H9 (cell line): Measurements from ENCODE around the gene NKAIN4. TPM values are rescaled to one million over a fixed set of nuclear protein-coding genes. Genes with fewer than 3 reads are reported as not detected.

Source experiments
- DNase-seq: peaks from one replicate; pipeline ENCODE4 v3.0.0-alpha.2; 2017
- H2AFZ ChIP-seq: one replicate; pipeline ENCODE4 v1.6.1; 2013; ENCODE audit warnings: mild to moderate bottlenecking, low read length, control low read depth, moderate library complexity
- H2AK5ac ChIP-seq: 2 replicates; pipeline ENCODE4 v1.6.1; 2013; ENCODE audit warnings: low read length, control low read depth, mixed read lengths; ENCODE audit not compliant: insufficient read length
- H2BK120ac ChIP-seq: one replicate; pipeline ENCODE4 v1.6.1; 2013; ENCODE audit warnings: low read depth, mild to moderate bottlenecking, low read length, control low read depth, inconsistent platforms; ENCODE audit not compliant: poor library complexity, severe bottlenecking
- H2BK12ac ChIP-seq: 2 replicates; pipeline ENCODE4 v1.6.1; 2013; ENCODE audit warnings: low read length, control low read depth, mixed read lengths, low read depth; ENCODE audit not compliant: insufficient read length
- H2BK15ac ChIP-seq: 2 replicates; pipeline ENCODE4 v1.6.1; 2013; ENCODE audit warnings: low read depth, low read length, control low read depth
- H2BK20ac ChIP-seq: one replicate; pipeline ENCODE4 v1.6.1; 2013; ENCODE audit warnings: low read depth, mild to moderate bottlenecking, low read length, control low read depth, inconsistent platforms; ENCODE audit not compliant: poor library complexity, severe bottlenecking
- H2BK5ac ChIP-seq: 2 replicates; pipeline ENCODE4 v1.6.1; 2013; ENCODE audit warnings: low read length, control low read depth, mixed read lengths; ENCODE audit not compliant: insufficient read length
- H3K14ac ChIP-seq: 2 replicates; pipeline ENCODE4 v1.6.1; 2013; ENCODE audit warnings: low read length, control low read depth; ENCODE audit not compliant: insufficient read depth
- H3K18ac ChIP-seq: 2 replicates; pipeline ENCODE4 v1.6.1; 2013; ENCODE audit warnings: low read depth, mild to moderate bottlenecking, mixed read lengths, low read length, control low read depth; ENCODE audit not compliant: insufficient read length
- H3K23ac ChIP-seq: 2 replicates; pipeline ENCODE4 v1.6.1; 2013; ENCODE audit warnings: low read length, control low read depth, mixed read lengths, low read depth; ENCODE audit not compliant: insufficient read length
- H3K23me2 ChIP-seq: 2 replicates; pipeline ENCODE4 v1.6.1; 2013; ENCODE audit warnings: low read depth, mild to moderate bottlenecking, mixed read lengths, low read length, control low read depth; ENCODE audit not compliant: insufficient read length, poor library complexity, severe bottlenecking
- H3K27ac ChIP-seq: 2 replicates; pipeline ENCODE4 v1.5.1; 2013; ENCODE audit warnings: low read length, control low read depth, mixed read lengths, low read depth; ENCODE audit not compliant: insufficient read length
- H3K27me3 ChIP-seq: 2 replicates; pipeline ENCODE4 v1.6.1; 2013; ENCODE audit warnings: low read length, control low read depth, inconsistent platforms; ENCODE audit not compliant: insufficient read depth
- H3K4ac ChIP-seq: 2 replicates; pipeline ENCODE4 v1.6.1; 2013; ENCODE audit warnings: low read depth, mild to moderate bottlenecking, control low read depth, inconsistent platforms, low read length, moderate library complexity
- H3K4me1 ChIP-seq: 2 replicates; pipeline ENCODE4 v1.6.1; 2013; ENCODE audit warnings: low read length, control low read depth, inconsistent platforms; ENCODE audit not compliant: insufficient read depth
- H3K4me2 ChIP-seq: 2 replicates; pipeline ENCODE4 v1.6.1; 2013; ENCODE audit warnings: low read length, control low read depth, mixed read lengths; ENCODE audit not compliant: insufficient read length, insufficient read depth
- H3K56ac ChIP-seq: 2 replicates; pipeline ENCODE4 v1.6.1; 2013; ENCODE audit warnings: low read depth, mild to moderate bottlenecking, mixed read lengths, low read length, control low read depth; ENCODE audit not compliant: insufficient read length
- H3K79me1 ChIP-seq: 2 replicates; pipeline ENCODE4 v1.6.1; 2013; ENCODE audit warnings: low read depth, mild to moderate bottlenecking, moderate library complexity, low read length, control low read depth, inconsistent platforms; ENCODE audit not compliant: insufficient read depth, poor library complexity, severe bottlenecking
- H3K79me2 ChIP-seq: 2 replicates; pipeline ENCODE4 v1.6.1; 2013; ENCODE audit warnings: low read length, control low read depth, inconsistent platforms; ENCODE audit not compliant: insufficient read depth
- H3K9ac ChIP-seq: 2 replicates; pipeline ENCODE4 v1.6.1; 2013; ENCODE audit warnings: low read length, control low read depth, mixed read lengths; ENCODE audit not compliant: insufficient read length; ENCODE audit errors: extremely low read depth
- H3K9me3 ChIP-seq: one replicate; pipeline ENCODE4 v1.6.1; 2013; ENCODE audit warnings: low read depth, low read length, inconsistent platforms; ENCODE audit not compliant: control insufficient read depth
- H3T11ph ChIP-seq: one replicate; pipeline ENCODE4 v1.6.1; 2013; ENCODE audit warnings: mild to moderate bottlenecking, low read length, control low read depth, inconsistent platforms
- H4K20me1 ChIP-seq: one replicate; pipeline ENCODE4 v1.6.1; 2013; ENCODE audit not compliant: control insufficient read depth, insufficient read length, insufficient read depth
- H4K5ac ChIP-seq: 2 replicates; pipeline ENCODE4 v1.6.1; 2013; ENCODE audit warnings: low read depth, mild to moderate bottlenecking, mixed read lengths, low read length, control low read depth; ENCODE audit not compliant: insufficient read length
- H4K8ac ChIP-seq: replicated peaks from 2 replicates; pipeline ENCODE4 v1.6.1; 2013; ENCODE audit warnings: low read length, control low read depth, mixed read lengths, low read depth; ENCODE audit not compliant: insufficient read length
- H4K91ac ChIP-seq: 2 replicates; pipeline ENCODE4 v1.6.1; 2013; ENCODE audit warnings: low read depth, mild to moderate bottlenecking, moderate library complexity, mixed read lengths, low read length, control low read depth; ENCODE audit not compliant: insufficient read length
- H3K27ac Mint-ChIP-seq, 3 experiments: 2 replicates in 2 of 3; 3 replicates in 1 of 3; pipeline ENCODE4 v1.8.0; 2020 to 2021; ENCODE audit warnings: mixed read lengths in 3 of 3, mild to moderate bottlenecking in 1 of 3, moderate library complexity in 1 of 3
- H3K27me3 Mint-ChIP-seq: 2 replicates; pipeline ENCODE4 v1.8.0; 2021; ENCODE audit warnings: low read depth, mild to moderate bottlenecking, moderate library complexity, mixed read lengths
- H3K36me3 Mint-ChIP-seq, 3 experiments: 2 replicates in 2 of 3; 3 replicates in 1 of 3; pipeline ENCODE4 v1.8.0; 2020 to 2021; ENCODE audit warnings: low read depth in 3 of 3, mixed read lengths in 3 of 3; ENCODE audit not compliant: insufficient read depth in 1 of 3
- H3K4me1 Mint-ChIP-seq, 2 experiments: 2 replicates each; pipeline ENCODE4 v1.8.0; 2020; ENCODE audit warnings: mixed read lengths in 2 of 2
- H3K4me3 Mint-ChIP-seq, 2 experiments: 2 replicates in 1 of 2; 3 replicates in 1 of 2; pipeline ENCODE4 v1.8.0; 2020 to 2021; ENCODE audit warnings: mild to moderate bottlenecking in 2 of 2, mixed read lengths in 2 of 2, moderate library complexity in 1 of 2
- H3K9me3 Mint-ChIP-seq, 2 experiments: 2 replicates in 1 of 2; 3 replicates in 1 of 2; pipeline ENCODE4 v1.8.0; 2020; ENCODE audit warnings: mild to moderate bottlenecking in 2 of 2, mixed read lengths in 2 of 2, moderate library complexity in 1 of 2
- CTCF ChIP-seq: fragments of 200-600 bp; sonication (generic); conservative IDR thresholded peaks from 3 replicates; pipeline ENCODE4 v1.8.0; 2021; ENCODE audit warnings: antibody characterized with exemption, mild to moderate bottlenecking
- WGBS: extraction: QIAGEN DNeasy Blood & Tissue Kit; methylation state at CpG from one replicate; pipeline ENCODE4 v1.1.7; 2013; ENCODE audit warnings: missing lambda C conversion rate, low lambda C conversion rate, mixed read lengths; ENCODE audit not compliant: insufficient read length; ENCODE audit errors: extremely low coverage; 5-methylcytosine and 5-hydroxymethylcytosine counted together
- total RNA-seq: library from RNA; stranded (reverse); gene quantifications from 2 replicates; pipeline ENCODE4 v1.2.1, GENCODE V29; 2021

The NKAIN4 gene
- total RNA-seq, 1 experiment from 2014 or later: 20.9 TPM

- Histone ChIP-seq H3K27me3 (no peaks in the 10 kb centered on the region), H3K27ac (no peak overlapping the region), H3K79me1 (no peaks in the 10 kb centered on the region), H2BK15ac (no peak overlapping the region), H2BK5ac (no peak overlapping the region), H3T11ph (no peak overlapping the region), H3K23ac (no peak overlapping the region), H3K4me1 (no peaks in the 10 kb centered on the region; the same call in 1 of the 2 replicates), H2BK120ac (no peak overlapping the region), H2BK20ac (no peak overlapping the region), H2AFZ (no peak overlapping the region), H3K18ac (no peak overlapping the region), H2BK12ac (no peak overlapping the region), H3K9ac (no peak overlapping the region), H3K4ac (no peak overlapping the region), H4K5ac (no peak overlapping the region), H3K56ac (no peak overlapping the region), H3K9me3 (no peaks in the 10 kb centered on the region), H3K79me2 (no peaks in the 10 kb centered on the region), H2AK5ac (no peak overlapping the region), H3K23me2 (no peaks in the 10 kb centered on the region), H4K8ac (no peak overlapping the region), H4K20me1 (no peaks in the 10 kb centered on the region), H3K4me2 (no peak overlapping the region), H4K91ac (no peak overlapping the region), H3K14ac (no peak overlapping the region)
- no peak for DNase-seq
- no peak overlapping the region for H3K4me3 Mint-ChIP-seq
- peaks cover 23% of the 10 kb centered on the region for H3K27me3 Mint-ChIP-seq
- no peaks in the 10 kb centered on the region; a peak in 1 of 5 replicates for H3K9me3 Mint-ChIP-seq
- H3K27ac Mint-ChIP-seq: no peak overlapping the region
- no peaks in the 10 kb centered on the region for H3K36me3 Mint-ChIP-seq
- TF ChIP-seq CTCF: no peak
- H3K4me1 Mint-ChIP-seq: peaks cover 25 to 70% of the 10 kb centered on the region in 2 experiments
- WGBS: no CpG with 5 or more reads among the region's 5 CpGs
Observed at GRCh38 chr20:63227260-63227659, 27.0 kb downstream of the NKAIN4 start.
